Loucy (cell line): ENCODE data around the gene AMELY.

ENCODE experiments used
- H2AFZ ChIP-seq: fragments of 200-600 bp; sonication (generic); 2 replicates; pipeline ENCODE4 v1.6.0; 2016; ENCODE audit warnings: antibody characterized with exemption, mild to moderate bottlenecking, low read length, moderate library complexity
- H3F3A ChIP-seq: fragments of 200-600 bp; 2 replicates; pipeline ENCODE4 v1.6.0; 2016; ENCODE audit warnings: antibody characterized with exemption, low read depth, mild to moderate bottlenecking
- H3K27me3 ChIP-seq: fragments of 200-600 bp; sonication (generic); 2 replicates; pipeline ENCODE4 v1.6.1; 2014; ENCODE audit warnings: low read length, mild to moderate bottlenecking; ENCODE audit not compliant: insufficient read depth, poor library complexity, severe bottlenecking
- H3K36me3 ChIP-seq: fragments of 200-600 bp; sonication (generic); 2 replicates; pipeline ENCODE4 v1.6.1; 2016; ENCODE audit warnings: low read length; ENCODE audit not compliant: insufficient read depth
- H3K4me1 ChIP-seq: fragments of 200-600 bp; sonication (generic); 2 replicates; pipeline ENCODE4 v1.5.1; 2014; ENCODE audit warnings: low read length, mild to moderate bottlenecking; ENCODE audit not compliant: insufficient read depth, poor library complexity, severe bottlenecking
- H3K4me2 ChIP-seq: fragments of 200-600 bp; sonication (generic); 2 replicates; pipeline ENCODE4 v1.6.0; 2014; ENCODE audit warnings: antibody characterized with exemption, low read length, low read depth, mild to moderate bottlenecking; ENCODE audit not compliant: poor library complexity, severe bottlenecking
- H3K4me3 ChIP-seq: fragments of 200-600 bp; sonication (generic); 2 replicates; pipeline ENCODE4 v1.5.1; 2014; ENCODE audit warnings: low read length, mild to moderate bottlenecking, mixed read lengths; ENCODE audit not compliant: poor library complexity, severe bottlenecking
- H3K79me2 ChIP-seq: fragments of 200-600 bp; sonication (generic); 2 replicates; pipeline ENCODE4 v1.6.1; 2014; ENCODE audit warnings: low read length; ENCODE audit not compliant: insufficient read depth
- H3K9ac ChIP-seq: fragments of 200-600 bp; sonication (generic); 2 replicates; pipeline ENCODE4 v1.6.0; 2014; ENCODE audit warnings: mild to moderate bottlenecking, low read depth, low read length, moderate library complexity; ENCODE audit not compliant: poor library complexity, severe bottlenecking
- H3K9me2 ChIP-seq: fragments of 200-600 bp; sonication (generic); replicated peaks from 2 replicates; pipeline ENCODE4 v1.6.1; 2016; ENCODE audit warnings: low read depth, low read length, mixed read lengths
- H3K9me3 ChIP-seq: fragments of 200-600 bp; sonication (generic); 2 replicates; pipeline ENCODE4 v1.6.1; 2014; ENCODE audit warnings: mild to moderate bottlenecking, antibody characterized with exemption, low read length, low read depth; ENCODE audit not compliant: insufficient read depth
- H4K20me1 ChIP-seq: fragments of 200-600 bp; sonication (generic); 2 replicates; pipeline ENCODE4 v1.6.0; 2014; ENCODE audit warnings: antibody characterized with exemption, low read length, mild to moderate bottlenecking; ENCODE audit not compliant: insufficient read depth, poor library complexity, severe bottlenecking
- EZH2phosphoT487 ChIP-seq: fragments of 200-600 bp; IDR thresholded peaks from 2 replicates; pipeline ENCODE4 v1.6.1; 2018; ENCODE audit warnings: antibody characterized with exemption, mild to moderate bottlenecking, moderate library complexity, borderline replicate concordance
- TF ChIP-seq, protein P1 (sequence below): fragments of 200-600 bp; sonication (generic); conservative IDR thresholded peaks from 2 replicates; pipeline ENCODE4 v1.5.1; 2014; ENCODE audit warnings: mild to moderate bottlenecking, antibody characterized with exemption, low read length

The AMELY gene

DNA sequence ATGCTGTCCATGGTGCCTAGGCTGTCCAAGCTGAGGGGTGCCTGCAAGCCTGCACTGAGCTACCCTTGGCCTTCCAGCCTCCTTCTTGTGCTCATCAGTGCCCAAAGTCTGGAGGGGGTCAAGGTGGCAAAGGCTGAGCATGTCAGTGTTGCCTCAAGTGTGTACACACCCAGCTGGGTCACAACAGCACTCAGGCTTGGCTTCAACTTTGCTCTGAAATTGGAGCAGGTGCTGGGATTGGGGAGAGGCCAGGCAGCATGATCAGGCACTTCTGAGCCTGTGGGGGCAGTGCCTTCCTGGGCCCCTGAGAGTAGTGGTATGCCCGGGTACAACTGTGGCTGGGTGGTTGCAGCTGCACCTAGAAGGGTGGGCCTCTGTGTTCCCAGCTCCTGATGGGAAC is 17.7 kb upstream of the AMELY start:
- no peak for TF ChIP-seq EZH2phosphoT487
- TF ChIP-seq, protein P1, sequence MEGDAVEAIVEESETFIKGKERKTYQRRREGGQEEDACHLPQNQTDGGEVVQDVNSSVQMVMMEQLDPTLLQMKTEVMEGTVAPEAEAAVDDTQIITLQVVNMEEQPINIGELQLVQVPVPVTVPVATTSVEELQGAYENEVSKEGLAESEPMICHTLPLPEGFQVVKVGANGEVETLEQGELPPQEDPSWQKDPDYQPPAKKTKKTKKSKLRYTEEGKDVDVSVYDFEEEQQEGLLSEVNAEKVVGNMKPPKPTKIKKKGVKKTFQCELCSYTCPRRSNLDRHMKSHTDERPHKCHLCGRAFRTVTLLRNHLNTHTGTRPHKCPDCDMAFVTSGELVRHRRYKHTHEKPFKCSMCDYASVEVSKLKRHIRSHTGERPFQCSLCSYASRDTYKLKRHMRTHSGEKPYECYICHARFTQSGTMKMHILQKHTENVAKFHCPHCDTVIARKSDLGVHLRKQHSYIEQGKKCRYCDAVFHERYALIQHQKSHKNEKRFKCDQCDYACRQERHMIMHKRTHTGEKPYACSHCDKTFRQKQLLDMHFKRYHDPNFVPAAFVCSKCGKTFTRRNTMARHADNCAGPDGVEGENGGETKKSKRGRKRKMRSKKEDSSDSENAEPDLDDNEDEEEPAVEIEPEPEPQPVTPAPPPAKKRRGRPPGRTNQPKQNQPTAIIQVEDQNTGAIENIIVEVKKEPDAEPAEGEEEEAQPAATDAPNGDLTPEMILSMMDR: no peak
- Histone ChIP-seq H3K4me1 (no peaks in the 10 kb centered on the region), H3K79me2 (no peaks in the 10 kb centered on the region), H3K9me3 (no peaks in the 10 kb centered on the region), H3K36me3 (no peaks in the 10 kb centered on the region), H3K4me2 (no peak overlapping the region), H3K9ac (no peak overlapping the region), H4K20me1 (no peaks in the 10 kb centered on the region), H3F3A (no peaks in the 10 kb centered on the region), H3K27me3 (no peaks in the 10 kb centered on the region), H3K9me2 (no peaks in the 10 kb centered on the region), H2AFZ (no peak overlapping the region), H3K4me3 (no peak overlapping the region)

DNA sequence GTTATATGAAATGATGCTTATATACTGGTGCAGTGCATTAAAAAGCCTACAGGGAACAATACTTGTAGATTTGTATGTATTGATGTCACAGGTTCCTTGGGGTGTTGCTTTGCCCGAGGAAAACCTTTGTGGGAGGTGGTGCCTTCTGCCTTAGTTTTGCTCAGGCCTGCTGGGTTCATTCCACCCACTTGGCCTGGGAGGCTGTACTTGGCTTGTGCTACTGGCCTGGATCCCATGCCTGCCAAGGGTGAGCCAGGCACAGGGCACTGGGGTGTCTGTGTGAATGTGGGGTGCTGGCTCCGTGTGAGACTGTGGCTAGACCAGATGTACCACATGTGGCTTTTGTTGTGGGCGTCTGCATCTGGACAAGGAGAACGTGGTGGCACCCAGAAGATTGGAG is 16.7 kb upstream of the AMELY start:
- no peaks in the 10 kb centered on the region for H3K4me1 ChIP-seq
- H3K9ac ChIP-seq: no peak overlapping the region
- H3K36me3 ChIP-seq: no peaks in the 10 kb centered on the region
- H2AFZ ChIP-seq: no peak overlapping the region
- no peak overlapping the region for H3K4me2 ChIP-seq
- no peaks in the 10 kb centered on the region for H3K79me2 ChIP-seq
- H3K9me2 ChIP-seq: no peaks in the 10 kb centered on the region
- no peak overlapping the region for H3K4me3 ChIP-seq
- H4K20me1 ChIP-seq: no peaks in the 10 kb centered on the region
- TF ChIP-seq, protein P1: no peak
- no peak for TF ChIP-seq EZH2phosphoT487
- H3K9me3 ChIP-seq: no peaks in the 10 kb centered on the region
- H3K27me3 ChIP-seq: no peaks in the 10 kb centered on the region
- no peaks in the 10 kb centered on the region for H3F3A ChIP-seq

DNA sequence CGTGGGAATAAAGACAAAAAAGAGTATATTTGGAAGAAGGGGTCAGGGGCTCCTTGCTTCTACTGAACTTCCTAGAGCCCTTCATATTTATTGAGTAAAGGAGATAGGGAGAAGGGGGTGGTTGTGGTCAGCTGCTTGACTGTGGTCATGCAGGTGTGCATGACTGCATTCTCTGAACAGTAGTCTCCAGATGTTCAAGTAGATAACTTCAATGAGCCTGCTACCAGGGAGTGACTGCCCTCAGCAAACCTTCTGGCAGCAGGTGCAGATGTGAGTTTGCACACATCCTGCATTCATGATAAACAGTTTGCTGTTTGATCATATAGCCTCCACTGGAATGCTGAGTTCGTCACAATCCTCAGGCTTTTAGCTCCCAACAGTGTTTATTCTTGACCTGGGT is 9.5 kb upstream of the AMELY start:
- H3K27me3 ChIP-seq: no peaks in the 10 kb centered on the region
- no peak for TF ChIP-seq EZH2phosphoT487
- TF ChIP-seq, protein P1: no peak
- H3K4me2 ChIP-seq: no peak overlapping the region
- no peaks in the 10 kb centered on the region for H3K79me2 ChIP-seq
- no peak overlapping the region for H3K9ac ChIP-seq
- H3F3A ChIP-seq: no peaks in the 10 kb centered on the region
- no peaks in the 10 kb centered on the region for H3K9me2 ChIP-seq
- H3K9me3 ChIP-seq: no peaks in the 10 kb centered on the region
- H3K4me3 ChIP-seq: no peak overlapping the region
- no peaks in the 10 kb centered on the region for H3K36me3 ChIP-seq
- no peaks in the 10 kb centered on the region for H3K4me1 ChIP-seq
- H4K20me1 ChIP-seq: no peaks in the 10 kb centered on the region
- H2AFZ ChIP-seq: no peak overlapping the region
